Measurements from ENCODE around the gene ELP5.

The ELP5 gene

DNA sequence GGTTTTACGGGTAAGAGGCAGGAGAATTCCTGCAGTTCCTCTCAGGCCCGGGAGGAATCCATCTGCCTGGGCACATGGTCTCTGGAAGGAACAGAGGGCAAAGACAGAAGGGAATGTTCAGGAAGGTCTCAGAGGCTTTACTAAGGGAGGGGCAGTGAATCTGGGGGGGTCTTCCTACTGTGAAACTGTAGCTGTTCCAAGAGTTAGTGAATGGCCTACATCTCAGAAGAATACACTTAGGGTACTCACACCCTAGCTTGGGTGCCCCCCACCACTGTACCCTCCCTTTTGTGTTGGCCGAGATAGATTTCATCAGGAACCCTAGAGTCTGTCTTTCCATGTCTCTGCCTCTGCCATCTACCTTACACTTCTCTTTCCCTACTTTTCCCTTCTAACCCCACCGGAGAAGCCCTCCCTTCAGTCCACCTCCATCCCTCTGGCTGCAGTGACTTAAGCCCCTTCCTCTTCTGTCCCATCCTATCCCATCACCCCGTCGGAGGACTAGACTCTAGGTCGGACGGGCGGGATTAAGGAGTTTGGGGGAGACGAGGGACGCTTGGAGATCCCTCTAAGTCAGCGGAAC, 32.7 kb upstream of the ELP5 start:
- no peak for DNase-seq

DNA sequence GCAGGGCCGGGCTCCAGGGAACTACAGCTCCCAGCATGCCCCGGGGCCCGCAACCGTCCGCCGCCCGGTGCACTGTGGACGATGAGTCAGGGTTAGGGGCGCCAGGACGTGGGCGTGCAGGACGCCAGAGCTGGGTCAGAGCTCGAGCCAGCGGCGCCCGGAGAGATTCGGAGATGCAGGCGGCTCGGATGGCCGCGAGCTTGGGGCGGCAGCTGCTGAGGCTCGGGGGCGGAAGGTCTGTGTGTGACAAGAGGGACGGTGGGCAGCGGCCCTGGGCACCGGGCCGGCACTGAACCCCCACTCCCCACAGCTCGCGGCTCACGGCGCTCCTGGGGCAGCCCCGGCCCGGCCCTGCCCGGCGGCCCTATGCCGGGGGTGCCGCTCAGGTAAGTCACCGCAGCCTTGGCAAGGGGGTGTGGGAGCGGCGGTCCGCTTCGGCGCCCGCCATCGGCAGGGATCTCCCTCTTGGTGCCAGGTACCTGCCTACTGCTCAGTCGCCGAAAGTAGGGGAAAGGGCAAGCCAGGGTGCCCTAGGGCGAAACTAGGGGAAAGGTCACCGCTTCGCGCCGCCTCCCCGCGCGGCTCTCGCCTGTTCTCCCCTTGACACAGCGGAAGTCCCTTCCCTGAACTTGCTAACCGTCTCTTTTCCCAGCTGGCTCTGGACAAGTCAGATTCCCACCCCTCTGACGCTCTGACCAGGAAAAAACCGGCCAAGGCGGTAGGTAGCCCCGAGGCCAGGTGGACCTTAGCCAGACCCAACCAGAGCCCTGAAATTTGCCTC, 32.0 kb upstream of the ELP5 start, which contains the start of the genes ACADVL and DLG4:
Gene ACADVL, plus strand, starts transcription at position 127 of the 781 bp plus-strand sequence. Its CDS starts 47 bp downstream, at position 174.
Gene DLG4, minus strand, starts transcription at position 25 of the 781 bp plus-strand sequence.
- peak; percentile 29 for DNase-seq

DNA sequence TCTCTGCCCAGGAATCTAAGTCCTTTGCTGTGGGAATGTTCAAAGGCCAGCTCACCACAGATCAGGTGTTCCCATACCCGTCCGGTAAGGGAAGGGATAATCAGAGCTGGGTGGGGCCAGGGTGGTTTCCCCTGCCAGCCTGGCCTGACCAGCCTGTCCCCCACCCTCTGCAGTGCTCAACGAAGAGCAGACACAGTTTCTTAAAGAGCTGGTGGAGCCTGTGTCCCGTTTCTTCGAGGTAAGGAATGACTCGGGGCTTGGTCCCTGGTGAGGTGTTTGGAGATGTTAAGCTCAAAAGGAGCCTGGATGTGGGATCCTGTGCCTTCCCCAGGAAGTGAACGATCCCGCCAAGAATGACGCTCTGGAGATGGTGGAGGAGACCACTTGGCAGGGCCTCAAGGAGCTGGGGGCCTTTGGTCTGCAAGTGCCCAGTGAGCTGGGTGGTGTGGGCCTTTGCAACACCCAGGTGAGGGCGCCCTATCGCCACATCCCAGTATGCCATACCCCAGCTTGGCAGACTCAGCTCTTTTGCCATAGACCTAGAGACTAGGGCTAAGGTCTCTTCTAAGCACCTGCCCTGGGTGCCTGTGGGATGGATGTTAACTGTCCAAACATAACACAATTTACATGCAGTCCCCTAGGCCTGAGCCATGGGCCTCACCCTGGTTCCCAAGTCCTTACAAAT, 31.3 kb upstream of the ELP5 start:
- DNase-seq = no peak

DNA sequence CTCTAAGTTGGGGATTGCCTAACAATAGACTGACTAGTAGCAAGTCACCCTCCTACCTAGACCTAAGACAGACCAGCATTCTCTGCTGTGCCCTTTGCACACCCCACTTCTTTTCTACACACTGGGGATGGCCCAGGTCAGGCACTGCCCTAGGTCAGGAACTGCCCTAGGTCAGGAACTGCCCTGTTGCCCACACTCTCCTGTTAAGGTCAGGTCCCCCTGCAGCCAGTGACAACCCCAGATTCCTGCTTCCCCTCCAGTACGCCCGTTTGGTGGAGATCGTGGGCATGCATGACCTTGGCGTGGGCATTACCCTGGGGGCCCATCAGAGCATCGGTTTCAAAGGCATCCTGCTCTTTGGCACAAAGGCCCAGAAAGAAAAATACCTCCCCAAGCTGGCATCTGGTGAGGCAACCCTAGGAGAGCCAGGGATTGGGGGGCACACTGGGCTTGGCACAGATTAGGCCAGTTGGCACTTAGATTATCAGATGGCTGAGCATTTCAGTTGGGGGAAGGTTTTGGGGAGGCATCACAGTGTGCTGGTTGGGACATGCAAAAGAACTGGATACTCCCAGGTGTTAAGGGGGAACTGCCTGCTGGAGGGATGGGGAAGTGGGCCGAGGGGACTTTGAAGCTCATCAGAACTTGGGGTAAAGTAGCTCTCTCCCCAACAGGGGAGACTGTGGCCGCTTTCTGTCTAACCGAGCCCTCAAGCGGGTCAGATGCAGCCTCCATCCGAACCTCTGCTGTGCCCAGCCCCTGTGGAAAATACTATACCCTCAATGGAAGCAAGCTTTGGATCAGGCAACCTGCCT, 30.5 kb upstream of the ELP5 start:
- DNase-seq = no peak

DNA sequence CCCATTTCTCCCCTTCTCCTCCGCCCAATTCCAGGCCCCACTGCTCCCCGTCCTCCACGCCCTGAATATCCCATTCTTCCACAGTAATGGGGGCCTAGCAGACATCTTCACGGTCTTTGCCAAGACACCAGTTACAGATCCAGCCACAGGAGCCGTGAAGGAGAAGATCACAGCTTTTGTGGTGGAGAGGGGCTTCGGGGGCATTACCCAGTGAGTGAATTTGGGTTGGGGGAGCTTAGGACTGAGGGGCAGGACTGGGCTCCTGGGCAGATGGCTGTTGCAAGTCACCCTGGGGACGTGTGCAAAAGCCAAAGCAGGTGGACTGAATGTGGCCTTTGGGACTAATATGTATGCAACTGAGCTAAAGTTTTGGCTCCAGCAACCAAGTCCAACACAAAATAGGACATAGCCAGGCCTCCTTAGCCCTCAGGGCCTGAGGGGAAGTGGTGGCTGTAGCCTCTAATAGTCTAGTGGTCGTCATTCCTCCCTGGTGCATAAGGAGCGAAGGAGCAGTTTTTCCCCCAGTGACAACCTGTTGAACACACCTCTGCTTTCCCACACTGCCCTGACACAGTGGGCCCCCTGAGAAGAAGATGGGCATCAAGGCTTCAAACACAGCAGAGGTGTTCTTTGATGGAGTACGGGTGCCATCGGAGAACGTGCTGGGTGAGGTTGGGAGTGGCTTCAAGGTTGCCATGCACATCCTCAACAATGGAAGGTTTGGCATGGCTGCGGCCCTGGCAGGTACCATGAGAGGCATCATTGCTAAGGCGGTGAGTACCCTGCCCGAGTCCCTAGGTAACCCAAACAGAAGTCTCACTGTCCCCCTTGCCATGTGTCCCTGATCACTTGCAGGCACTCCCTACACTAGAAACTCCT, 29.7 kb upstream of the ELP5 start:
- no peak for DNase-seq

DNA sequence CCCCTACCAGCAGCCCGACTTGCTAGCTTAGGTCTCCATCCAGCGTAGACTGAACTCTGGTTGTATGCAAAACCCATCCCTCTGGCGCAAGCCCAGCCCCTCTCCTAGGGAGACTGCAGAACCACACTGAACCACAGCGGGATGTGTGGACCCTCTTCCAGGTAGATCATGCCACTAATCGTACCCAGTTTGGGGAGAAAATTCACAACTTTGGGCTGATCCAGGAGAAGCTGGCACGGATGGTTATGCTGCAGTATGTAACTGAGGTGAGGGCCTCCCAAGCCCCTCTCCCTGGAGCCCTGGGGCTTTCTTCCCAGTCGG, 29.1 kb upstream of the ELP5 start:
- no peak for DNase-seq

DNA sequence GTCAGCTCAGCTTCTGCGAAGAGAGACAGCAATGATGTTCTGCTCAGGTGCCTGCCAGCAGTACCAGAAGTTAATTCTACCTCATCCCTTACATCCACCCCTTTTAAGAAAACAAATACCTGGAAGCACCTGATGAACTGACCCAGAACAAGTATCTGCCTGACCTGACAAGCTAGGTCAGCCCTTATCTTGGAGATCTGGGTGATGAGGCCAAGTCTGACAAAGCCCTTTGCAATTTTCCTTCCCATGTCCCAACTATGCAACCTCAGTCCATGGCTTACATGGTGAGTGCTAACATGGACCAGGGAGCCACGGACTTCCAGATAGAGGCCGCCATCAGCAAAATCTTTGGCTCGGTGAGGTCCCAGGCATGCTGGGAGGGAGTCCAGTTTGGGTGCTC, 28.6 kb upstream of the ELP5 start:
- DNase-seq = no peak

DNA sequence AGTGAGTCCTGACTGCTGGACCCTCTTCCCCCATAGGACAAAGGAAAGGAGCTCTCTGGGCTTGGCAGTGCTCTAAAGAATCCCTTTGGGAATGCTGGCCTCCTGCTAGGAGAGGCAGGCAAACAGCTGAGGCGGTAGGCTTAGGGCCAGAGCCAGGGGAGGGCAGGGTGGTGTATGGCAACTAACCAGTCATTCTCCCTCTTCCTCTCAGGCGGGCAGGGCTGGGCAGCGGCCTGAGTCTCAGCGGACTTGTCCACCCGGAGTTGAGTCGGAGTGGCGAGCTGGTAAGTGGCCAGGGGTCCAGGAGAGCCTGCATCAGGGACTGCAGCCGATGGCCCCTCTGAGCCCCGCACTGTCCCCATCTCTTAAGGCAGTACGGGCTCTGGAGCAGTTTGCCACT, 27.9 kb upstream of the ELP5 start:
- no peak for DNase-seq

DNA sequence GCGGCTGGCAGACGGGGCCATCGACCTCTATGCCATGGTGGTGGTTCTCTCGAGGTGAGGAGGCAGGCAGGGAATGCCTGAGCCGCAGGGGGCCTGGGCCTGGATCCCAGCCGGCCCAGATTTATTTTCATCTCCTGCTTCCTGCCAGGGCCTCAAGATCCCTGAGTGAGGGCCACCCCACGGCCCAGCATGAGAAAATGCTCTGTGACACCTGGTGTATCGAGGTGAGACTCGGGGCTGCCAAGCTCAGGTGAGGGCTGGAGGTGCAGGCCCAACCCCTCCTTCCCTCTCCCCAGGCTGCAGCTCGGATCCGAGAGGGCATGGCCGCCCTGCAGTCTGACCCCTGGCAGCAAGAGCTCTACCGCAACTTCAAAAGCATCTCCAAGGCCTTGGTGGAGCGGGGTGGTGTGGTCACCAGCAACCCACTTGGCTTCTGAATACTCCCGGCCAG, 27.3 kb upstream of the ELP5 start:
- DNase-seq = no peak

DNA sequence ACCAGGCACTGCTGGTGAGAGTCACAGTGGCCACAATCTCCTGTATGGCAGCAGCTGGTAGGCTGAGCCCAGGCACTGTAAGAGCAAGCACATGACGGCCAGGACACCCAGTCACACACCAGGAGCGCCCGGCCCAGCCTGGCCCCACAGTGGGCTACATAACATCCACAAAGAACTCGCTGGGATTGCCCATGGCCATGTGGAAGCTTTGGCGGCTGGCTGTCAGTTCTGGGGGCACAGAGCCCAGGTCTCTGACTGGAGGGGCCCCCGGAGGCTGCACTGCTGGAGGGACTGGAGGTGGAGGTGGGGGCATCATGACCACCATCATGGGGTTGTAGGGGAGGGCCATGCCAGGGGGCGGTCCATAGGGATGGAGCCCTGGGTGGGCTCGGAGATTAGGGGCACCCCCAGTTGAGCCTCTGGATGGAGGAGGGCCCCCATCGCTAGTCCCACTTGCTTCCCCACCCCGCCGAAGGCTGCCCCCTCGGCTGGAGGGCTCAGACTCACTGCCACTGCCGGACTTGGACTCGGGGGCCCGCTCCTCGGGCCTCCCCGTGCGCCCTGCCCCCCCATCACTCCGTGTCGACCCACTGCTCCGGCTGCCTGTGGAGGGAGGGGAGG, 26.2 kb upstream of the ELP5 start:
- DNase-seq = no peak

DNA sequence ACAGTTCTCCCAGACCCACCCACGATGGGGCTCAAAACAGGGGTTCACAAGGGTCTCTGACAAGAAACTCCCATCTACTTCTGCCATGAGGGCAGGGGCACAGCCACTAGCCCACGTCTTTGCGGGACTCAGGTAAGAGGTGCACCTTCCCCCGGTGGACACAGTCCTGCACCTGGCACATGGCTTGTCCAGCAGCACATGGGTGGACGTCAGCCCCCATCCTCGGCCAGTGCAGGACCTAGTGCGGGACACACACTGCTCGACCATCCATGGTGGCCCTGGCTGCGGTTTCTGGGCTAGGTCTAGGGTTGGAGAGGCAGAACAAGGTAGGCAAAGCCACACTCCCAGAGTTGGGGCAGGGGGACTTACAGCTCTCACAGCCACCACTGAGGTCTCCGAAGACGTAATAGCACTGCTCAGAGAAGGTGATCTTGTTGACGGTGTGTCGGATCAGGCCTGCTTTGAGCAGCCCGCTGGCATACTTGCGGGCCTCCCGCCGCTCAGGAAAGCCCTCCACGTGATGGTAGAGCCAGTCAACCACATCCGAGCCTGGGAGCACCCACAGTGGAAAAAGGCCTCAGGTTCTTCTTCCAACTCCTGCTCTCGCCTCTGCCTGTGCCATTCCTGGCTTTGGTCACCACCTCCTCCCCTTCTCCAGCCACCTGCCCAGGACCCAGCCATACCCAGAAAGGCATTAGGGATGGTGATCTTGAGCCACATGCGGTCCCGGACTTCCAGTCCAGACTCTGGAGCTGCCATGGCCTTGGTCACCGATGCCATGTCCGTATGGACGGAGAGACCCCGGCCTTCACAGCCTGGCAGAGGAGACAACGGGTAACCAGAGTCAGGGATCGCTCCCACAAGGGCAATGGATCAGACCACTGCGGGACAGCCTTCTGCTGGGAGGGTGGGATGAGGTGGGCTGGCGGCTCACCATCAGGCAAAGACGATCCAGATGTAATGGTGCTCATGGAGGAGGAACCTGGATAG, 25.0 kb upstream of the ELP5 start:
- no peak for DNase-seq

DNA sequence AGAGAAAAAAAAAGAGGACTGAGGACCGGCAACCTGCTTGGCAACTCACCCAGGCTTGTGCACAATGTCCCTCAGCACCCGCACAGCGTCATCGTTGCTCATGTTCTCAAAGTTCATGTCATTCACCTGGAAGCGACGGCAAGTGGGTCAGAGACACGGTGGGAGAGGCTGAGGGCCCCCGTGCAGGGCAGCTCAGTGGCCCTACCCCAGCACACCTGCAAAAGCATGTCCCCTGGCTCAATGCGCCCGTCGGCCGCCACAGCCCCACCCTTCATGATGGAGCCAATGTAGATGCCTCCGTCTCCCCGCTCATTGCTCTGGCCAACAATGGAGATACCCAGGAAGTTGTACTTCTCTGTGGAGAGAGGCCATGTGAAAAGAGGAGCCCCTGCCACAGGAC, 23.1 kb upstream of the ELP5 start:
- no peak for DNase-seq

DNA sequence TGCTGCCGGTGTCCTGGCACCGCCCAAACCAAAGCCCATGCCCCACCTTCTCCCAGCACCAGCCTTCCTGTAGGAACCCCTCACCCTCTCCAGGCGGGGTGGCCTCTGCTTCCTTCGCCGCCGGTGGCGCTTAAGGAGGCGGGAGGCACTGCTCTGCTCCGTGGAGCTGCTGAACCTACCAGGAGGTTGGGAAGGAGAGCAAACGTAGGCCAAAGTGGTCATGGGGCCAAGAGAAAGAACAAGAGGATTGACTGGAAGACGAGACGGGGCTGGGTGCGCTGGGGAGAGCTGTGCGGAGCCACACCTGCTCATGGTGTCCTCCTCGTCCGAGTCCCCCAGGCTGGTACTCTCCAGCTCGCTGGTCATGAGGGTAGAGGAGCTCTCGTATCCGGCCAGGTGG, 22.5 kb upstream of the ELP5 start:
- no peak for DNase-seq

DNA sequence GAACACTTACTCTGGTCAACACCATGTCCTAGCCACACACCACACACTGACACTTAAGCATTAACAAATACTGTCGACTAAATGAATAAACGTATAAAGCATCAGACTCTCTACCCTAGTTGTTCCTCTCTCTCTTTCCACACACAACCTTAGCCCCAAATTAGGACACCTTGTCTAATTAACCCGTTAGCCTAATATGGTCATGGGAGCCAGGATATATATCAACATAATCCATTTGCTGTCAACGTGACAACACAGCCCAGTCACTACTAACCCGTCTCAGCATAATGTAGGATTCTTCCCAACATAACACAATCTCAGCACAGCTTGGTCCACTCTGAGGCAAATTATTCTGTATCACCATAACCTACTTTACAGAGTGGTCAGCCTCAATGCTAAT, 19.9 kb upstream of the ELP5 start:
- DNase-seq = no peak

DNA sequence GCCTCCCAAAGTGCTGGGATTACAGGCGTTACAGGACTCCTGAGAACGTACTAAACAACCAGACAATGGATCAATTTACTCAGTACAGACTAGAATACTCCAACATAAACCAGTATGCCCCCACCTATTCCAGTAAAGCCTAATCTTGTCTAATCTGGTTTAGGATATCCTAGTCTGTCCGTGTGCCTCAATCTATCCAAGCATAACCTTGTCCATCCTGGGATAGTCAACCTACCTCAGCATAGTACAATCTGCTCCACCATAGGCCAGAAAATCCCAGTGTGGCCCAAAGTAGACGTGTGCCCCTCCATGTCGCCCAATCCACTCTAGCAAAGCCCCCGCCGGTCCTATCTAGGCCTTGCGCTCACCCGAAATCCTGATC, 18.3 kb upstream of the ELP5 start:
- no peak for DNase-seq

DNA sequence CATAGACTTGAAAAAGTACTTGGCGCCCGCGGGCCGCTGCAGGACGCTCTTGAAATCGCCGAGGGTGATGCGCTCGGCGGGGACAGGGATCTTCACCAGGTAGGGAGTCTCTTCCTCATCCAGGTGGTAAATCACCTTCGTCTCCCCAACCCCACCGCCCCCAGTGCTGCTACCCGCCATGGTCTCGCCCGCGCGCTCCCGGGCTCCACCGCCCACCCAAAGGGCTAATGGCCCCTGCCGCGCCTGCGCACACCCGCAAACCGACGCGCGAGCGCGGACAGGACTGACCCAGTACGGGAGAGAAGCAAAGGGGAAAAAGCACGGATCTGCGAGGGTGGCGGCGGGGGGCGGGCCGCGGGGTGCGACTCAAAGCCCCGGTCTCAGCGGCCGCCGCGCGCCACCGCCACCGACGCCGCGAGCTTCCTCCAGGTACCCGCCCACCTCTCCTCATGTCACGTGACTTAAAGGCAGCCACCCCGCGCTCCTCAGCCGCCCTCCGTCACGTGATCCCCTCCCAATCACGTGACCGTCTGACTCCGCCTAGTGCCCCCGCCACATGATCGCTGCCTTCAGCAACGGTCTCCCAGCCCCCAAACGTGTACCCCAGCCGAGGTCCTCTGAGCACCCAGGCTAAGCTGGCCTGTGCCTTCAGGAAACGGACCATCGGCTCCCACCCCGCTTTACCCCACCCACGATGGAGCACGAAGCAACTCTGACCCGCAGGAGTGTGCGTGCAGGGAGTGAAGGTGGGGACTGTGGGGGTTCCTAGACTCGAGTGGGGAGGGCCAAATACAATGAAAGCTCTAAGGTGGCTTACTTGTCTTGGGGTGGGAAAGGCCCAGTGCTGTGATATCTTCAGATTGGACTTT, 17.7 kb upstream of the ELP5 start, which contains the start of gene DVL2:
Gene DVL2, minus strand, starts transcription at position 435 of the 869 bp plus-strand sequence. Its CDS starts 255 bp downstream, at position 180.
- peak; percentile 60 for DNase-seq

DNA sequence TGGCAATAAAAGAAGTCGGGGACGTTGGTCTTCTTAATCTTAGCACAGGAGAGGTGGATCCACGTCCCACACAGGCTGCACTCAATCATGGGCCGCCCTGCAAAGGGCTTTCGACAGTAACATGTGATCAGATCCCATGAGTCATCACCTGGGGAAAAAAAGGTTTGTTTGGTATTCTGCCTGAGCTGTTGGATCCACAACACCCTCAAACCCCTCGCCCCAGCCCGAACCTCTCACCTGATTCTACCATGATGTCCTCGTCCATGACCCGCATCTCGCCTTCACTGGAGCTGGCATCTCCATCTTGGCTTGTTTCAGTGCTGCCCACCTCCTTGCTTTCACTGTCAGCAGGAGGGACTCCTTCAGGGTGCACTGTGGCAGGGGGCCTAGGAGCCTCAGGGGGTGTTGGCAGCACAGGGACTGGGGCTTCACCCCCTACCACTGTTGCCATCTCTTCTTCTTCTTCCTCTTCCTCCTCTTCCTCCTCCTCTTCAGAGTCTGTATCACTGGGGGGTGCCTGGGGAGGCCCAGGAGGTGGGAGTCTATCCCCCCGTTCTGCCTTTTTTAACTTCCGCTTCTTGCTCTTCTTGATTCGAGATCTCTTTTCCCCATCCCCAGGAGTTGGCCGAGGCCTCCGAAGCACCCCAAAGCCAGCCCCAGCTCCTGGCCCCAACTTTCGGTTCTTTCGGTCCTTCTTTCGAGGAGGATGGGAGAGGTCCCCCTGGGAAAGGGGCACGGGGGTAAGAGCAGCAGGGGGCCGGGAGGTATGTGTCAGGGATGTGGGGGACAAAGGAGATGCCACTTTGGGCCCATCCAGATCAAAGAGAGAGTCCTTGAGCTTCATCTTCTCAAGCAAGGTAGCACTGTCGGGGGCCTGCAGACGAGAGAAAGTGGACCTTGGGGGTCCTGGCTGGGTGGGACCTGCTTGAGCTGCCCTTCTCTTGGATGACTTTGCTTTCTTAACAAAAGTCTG, 16.0 kb upstream of the ELP5 start:
- DNase-seq = no peak

DNA sequence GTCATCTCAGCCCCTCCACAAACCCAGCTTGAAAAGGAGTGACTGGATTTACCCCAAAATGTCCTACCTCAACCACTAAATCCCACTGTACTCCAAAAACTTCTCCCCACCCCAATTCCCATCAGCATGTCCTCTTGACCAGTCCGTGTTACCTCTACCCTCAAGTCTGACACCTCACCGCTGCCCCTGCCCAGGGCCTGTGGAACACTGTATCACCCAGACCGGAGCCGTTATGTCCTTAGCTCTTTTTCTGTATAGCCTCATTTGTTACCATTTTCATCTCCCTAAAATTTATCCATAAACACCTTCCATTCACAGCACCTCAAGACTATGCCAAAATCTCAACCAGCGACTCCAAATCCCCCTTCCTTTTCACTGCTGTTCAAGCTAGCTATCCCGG, 15.2 kb upstream of the ELP5 start:
- DNase-seq = no peak
